GM21723 (cell line): ENCODE data around the gene GPC6.
"Not testable (repeated sequence)": the region's sequence is repeated elsewhere in the genome, so short reads cannot be mapped to it uniquely, and the experiment has no call there.

ENCODE experiments used
- ATAC-seq: cut with Tn5 transposase; IDR thresholded peaks from one replicate; pipeline ENCODE4 v1.9.1; 2021; ENCODE audit warnings: mild to moderate bottlenecking, moderate library complexity; ENCODE audit not compliant: unreplicated experiment

GPC6 gene

GRCh38 chr13:93226623-93227279, at the start of gene GPC6:
Gene GPC6, plus strand, starts transcription at chr13:93226807.
- ATAC-seq: no peak

- ATAC-seq: no peak
These were observed 46.1 kb upstream of the GPC6 start for GRCh38 chr13:93180356-93180969.

- no peak for ATAC-seq
These were observed 44.2 kb upstream of the GPC6 start for GRCh38 chr13:93182406-93182805.

GRCh38 chr13:93183302-93183701, 43.3 kb upstream of the GPC6 start:
- no peak for ATAC-seq

- ATAC-seq: no peak
These were observed 36.6 kb upstream of the GPC6 start for GRCh38 chr13:93190006-93190405.

GRCh38 chr13:93193682-93194081, 32.9 kb upstream of the GPC6 start:
- ATAC-seq: no peak

- no peak for ATAC-seq
These were observed 26.8 kb upstream of the GPC6 start for GRCh38 chr13:93199856-93200255.

- no peak for ATAC-seq
These were observed 26.0 kb upstream of the GPC6 start for GRCh38 chr13:93200626-93201025.

DNA sequence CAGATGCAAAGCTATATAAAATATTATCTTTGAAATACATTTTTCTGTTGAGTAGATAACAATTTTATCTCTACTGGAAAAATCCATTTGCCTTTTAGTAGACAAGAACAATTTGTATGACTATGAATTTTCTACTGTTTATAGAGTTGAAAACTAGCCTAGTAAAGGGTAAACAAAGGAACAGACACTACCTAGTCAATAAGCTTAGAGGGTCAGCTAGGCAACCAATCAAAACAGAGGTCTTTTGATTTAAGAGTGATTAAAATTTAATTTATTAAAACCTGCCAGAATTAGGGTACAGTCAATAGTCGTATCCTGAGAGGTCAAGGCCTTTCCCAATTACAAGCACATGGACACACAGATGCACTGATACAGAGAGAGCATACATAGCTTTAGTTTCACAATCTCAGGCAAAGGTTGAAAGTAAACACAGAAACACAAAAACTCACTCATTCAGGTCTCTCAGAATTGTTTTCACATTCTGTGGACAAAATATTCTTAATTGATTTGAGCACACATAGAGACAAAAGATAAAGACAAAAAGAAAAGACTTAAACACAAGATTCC, 24.5 kb upstream of the GPC6 start:
- no peak for ATAC-seq

GRCh38 chr13:93206778-93207392, 19.7 kb upstream of the GPC6 start:
- ATAC-seq: not testable (repeated sequence)

- no peak for ATAC-seq
These were observed 10.5 kb upstream of the GPC6 start for GRCh38 chr13:93216122-93216521.

- ATAC-seq: no peak
These were observed 8.8 kb upstream of the GPC6 start for GRCh38 chr13:93217721-93218261.

- no peak for ATAC-seq
These were observed 8.0 kb upstream of the GPC6 start for GRCh38 chr13:93218583-93218982.

GRCh38 chr13:93220073-93220472, 6.5 kb upstream of the GPC6 start:
- no peak for ATAC-seq

GRCh38 chr13:93222976-93223375, 3.6 kb upstream of the GPC6 start:
- no peak for ATAC-seq

DNA sequence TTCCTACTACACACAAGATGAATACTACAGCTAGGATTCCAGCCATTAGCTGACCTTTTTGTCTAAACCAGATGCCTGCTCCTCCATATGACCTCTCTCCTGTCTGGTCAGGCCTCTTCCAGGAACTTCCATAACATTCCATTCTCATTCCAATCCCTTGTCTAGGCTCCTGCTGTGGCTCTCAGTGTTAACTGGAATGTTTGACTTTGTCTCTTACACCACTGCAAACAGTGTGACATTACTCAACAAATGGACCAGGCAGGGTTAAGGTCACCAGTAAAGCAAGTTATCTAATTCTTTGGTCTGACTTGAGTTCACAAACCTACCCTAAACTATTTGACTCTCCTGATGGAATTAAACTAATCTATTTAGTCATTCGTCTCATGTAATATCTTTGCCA, 2.1 kb upstream of the GPC6 start:
- ATAC-seq: no peak

DNA sequence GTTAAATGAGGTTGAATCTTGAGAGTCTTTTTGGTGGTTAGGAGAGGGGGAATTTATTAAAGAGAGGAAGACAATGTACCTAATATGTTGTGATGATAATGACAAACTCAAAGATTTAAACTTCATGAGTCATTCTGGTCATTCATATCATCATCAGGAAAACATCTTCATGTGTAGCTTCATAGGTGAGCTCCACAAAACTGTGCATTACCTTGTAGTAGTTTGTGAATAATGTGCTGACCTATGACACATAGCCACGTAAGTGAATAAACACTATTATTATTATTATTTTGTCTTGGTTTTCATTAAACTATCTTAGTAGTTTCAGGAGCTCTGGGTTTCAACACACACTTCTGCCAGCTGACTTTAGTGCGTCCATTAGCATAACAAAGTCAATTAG, 997 bp upstream of the GPC6 start:
- ATAC-seq: no peak

- ATAC-seq: no peak
These were observed 463 bp upstream of the GPC6 start for GRCh38 chr13:93226065-93226622.

DNA sequence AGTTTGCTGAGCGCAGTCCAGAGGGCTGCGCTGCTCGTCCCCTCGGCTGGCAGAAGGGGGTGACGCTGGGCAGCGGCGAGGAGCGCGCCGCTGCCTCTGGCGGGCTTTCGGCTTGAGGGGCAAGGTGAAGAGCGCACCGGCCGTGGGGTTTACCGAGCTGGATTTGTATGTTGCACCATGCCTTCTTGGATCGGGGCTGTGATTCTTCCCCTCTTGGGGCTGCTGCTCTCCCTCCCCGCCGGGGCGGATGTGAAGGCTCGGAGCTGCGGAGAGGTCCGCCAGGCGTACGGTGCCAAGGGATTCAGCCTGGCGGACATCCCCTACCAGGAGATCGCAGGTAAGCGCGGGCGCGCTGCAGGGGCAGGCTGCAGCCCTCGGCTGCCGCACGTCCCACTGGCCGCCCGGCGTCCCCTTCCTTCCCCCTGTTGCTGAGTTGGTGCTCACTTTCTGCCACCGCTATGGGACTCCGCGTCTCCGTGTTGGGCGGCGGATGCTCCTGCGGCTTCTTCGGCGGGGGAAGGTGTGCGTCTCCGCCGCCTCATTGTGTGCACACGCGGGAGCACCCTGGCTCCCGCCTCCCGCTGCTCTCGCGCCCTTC, 772 bp downstream of the GPC6 start:
- no peak for ATAC-seq

DNA sequence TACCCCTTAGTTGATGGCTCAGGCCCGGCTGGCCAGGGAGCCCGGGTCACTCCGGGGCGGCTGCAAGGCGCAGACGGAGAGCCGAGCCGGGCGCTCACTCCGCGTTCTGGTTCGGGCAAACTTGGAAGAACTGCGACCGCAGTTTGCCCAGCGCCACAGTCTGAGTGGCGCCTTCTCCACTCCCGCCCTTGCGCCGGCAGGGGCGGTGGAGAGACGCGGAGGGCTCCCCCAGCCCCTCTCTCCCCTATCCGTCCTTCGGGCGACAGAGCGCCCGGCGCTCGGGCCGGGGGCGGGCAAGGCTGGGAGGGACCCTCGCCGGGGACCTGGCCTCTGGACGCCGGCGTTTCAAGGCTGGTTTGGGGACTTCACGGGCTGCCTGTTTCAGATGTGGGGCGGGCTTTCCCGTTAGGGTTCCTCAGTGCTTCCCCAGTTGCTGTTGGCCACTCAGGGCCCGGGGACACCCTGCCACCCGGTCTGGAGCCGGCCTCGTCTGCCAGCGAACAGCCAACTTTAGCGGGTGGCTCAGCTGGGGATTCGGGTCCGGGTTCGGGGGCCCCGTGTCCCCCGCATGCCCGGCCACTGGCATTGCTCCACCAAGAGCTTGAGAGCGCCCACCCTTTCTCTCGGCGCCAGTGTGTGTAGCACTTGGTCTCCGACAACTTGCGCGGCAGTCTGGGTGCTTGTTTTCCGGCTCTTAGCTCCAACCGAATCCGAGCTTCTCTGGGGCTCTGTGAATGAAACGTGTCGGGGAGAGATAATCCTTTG, 1.5 kb downstream of the GPC6 start:
- ATAC-seq: no peak

DNA sequence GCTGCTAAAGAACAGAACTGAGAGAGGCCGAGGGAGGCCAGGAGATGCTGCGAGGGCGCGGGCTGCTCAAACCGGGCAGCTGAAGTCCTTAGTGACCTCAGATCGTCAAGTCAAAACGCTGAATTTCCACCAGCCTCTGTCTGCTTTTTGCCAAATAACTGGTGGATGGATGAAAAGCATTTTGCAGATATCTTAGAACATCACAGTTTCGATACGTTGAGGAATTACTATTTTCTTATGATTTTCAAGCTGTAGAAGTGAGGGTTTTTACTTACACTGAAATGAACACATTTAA, 2.0 kb downstream of the GPC6 start:
- no peak for ATAC-seq
